ENCODE results near the gene EZR. TPM values are rescaled to one million over a fixed set of nuclear protein-coding genes. Genes with fewer than 3 reads are reported as not detected.
"Not testable (repeated sequence)": the region's sequence is repeated elsewhere in the genome, so short reads cannot be mapped to it uniquely, and the experiment has no call there.

The EZR gene
- total RNA-seq, 3 donors from 2014 or later: 29.1 to 154 (median 59.3) TPM

DNA sequence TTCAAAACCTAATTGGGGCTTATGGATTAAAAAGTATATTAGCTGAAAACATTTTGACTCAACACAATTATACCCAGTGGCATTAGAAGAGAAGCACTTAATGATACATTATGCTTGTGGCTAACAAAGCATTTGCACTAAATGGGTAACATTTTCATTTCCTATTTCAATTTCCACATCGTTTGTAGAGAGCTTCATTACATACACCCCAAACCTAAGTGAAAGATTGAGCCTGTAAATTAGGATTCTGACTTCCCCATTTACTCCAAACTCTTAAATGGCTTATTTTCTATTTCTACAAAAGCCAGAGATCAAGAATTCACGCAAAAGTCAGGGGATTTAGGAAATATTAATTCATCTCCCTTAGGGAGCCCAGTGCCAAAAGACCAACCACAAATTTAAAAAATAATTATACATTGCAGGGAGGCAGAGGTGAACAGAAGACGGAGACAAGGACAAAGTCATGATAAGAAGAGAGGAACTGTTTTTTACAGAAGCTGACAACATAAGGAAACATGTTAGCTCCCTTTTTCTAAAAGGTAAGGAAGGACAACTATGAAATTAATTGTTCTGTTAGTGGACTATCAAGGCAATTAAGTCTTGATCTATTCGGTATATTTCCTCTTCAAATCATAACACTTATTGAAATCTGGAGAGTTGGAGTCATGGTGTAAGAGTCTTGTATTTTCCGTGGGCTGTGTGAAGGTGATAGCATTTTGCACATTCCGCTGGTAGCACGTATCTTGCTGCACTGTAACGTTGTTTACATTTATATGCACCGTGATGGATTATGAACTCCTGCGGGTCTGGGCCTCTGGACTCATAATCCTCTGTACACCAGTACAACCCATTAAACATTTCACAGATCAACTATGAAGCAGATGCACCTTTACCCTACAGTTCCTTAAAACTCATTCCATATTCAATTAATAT lies 24.8 kb upstream of the EZR start:
- DNase-seq (ENCODE audit: low spot score in 2 of 2): no peak
- H3K27ac ChIP-seq: no peak overlapping the region
- no peak overlapping the region for H3K4me3 ChIP-seq
- no peaks in the 10 kb centered on the region for H3K9me3 ChIP-seq
- intact Hi-C loops (cut with DNase I; ENCODE audit: low total_unique reads): no loop called here
- no peaks in the 10 kb centered on the region for H3K36me3 ChIP-seq
- TF ChIP-seq POLR2A (IDR thresholded peaks at IDR 0.05) (no peak), CTCF (IDR thresholded peaks at IDR 0.05) (no peak), POLR2AphosphoS5 (IDR thresholded peaks at IDR 0.05) (no peak)
- no peaks in the 10 kb centered on the region for H3K27me3 ChIP-seq
- no peaks in the 10 kb centered on the region for H3K4me1 ChIP-seq

DNA sequence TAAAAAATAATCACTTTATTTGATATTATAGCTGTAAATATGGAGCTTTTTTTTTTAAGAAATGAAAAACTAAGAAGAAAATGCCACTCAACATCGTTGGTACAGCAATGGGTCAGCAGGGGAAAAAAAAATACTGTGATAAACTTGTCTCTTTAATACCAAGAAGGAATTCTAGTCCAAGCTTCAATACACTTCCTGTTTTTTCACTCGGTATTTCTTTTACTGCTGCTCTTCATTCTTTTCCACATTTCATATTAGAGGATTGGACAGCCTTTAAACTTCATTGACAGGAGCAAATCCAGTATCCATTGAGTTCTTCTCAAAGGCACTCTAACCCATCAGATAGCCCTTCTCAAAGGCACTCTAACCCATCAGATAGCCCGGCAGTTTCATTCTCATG lies 22.2 kb upstream of the EZR start:
- intact Hi-C loops (cut with DNase I; ENCODE audit: low total_unique reads): no loop called here
- Histone ChIP-seq H3K4me1 (no peaks in the 10 kb centered on the region), H3K4me3 (no peak overlapping the region), H3K27ac (no peak overlapping the region), H3K36me3 (no peaks in the 10 kb centered on the region), H3K9me3 (no peaks in the 10 kb centered on the region), H3K27me3 (no peaks in the 10 kb centered on the region)
- TF ChIP-seq CTCF (IDR thresholded peaks at IDR 0.05) (no peak), POLR2AphosphoS5 (IDR thresholded peaks at IDR 0.05) (no peak), POLR2A (IDR thresholded peaks at IDR 0.05) (no peak)
- DNase-seq (ENCODE audit: low spot score in 2 of 2): no peak

DNA sequence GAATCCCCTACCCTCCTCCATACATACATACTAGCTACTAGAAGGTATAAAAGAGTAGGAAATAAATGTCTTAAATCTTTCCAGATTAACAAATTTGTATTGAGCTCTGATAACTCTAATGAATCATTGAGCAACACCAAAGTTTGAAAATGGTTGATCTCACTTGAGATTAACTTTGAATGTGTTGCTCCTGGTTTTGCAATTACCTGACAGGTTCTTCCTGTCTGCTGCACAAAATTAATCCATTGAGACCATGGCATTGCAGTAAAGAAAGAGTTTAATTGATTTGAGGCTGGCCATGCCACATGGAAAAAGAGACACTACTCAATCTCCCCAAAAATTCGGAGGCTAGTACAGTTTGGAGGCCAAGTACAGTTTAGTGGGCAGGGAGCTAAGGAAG lies 21.3 kb upstream of the EZR start:
- TF ChIP-seq POLR2AphosphoS5 (IDR thresholded peaks at IDR 0.05) (no peak), CTCF (IDR thresholded peaks at IDR 0.05) (no peak), POLR2A (IDR thresholded peaks at IDR 0.05) (no peak)
- Histone ChIP-seq H3K27me3 (no peaks in the 10 kb centered on the region), H3K36me3 (no peaks in the 10 kb centered on the region), H3K27ac (no peak overlapping the region), H3K4me3 (no peak overlapping the region), H3K9me3 (no peaks in the 10 kb centered on the region), H3K4me1 (no peaks in the 10 kb centered on the region)
- DNase-seq (ENCODE audit: low spot score in 2 of 2): no peak
- intact Hi-C loops (cut with DNase I; ENCODE audit: low total_unique reads): no loop called here

DNA sequence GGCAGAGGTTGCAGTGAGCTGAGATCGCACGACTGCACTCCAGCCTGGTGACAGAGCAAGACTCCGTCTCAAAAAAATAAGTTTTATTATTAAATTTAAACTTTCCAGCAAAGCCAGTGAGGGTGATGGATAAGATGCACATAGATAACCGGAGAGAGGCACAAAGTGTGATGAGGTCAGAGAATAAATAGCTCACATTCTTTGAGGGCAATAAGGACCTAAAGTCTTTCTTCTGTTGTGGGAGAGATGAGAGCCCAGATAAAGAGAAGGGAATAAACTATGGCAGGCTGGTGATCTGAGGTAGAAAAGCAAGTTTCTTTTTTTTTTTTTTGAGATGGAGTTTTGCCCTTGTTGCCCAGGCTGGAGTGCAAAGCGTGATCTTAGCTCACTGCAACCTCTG lies 20.6 kb upstream of the EZR start:
- Histone ChIP-seq H3K4me3 (no peak overlapping the region), H3K27me3 (no peaks in the 10 kb centered on the region), H3K4me1 (no peaks in the 10 kb centered on the region), H3K36me3 (no peaks in the 10 kb centered on the region), H3K27ac (no peak overlapping the region), H3K9me3 (no peaks in the 10 kb centered on the region)
- intact Hi-C loops (cut with DNase I; ENCODE audit: low total_unique reads): no loop called here
- TF ChIP-seq POLR2AphosphoS5 (IDR thresholded peaks at IDR 0.05): no peak
- DNase-seq (ENCODE audit: low spot score in 2 of 2): no peak

- DNase-seq (ENCODE audit: low spot score in 2 of 2); H3K9me3 ChIP-seq; intact Hi-C loops (cut with DNase I; ENCODE audit: low total_unique reads); H3K36me3 ChIP-seq; H3K4me3 ChIP-seq; H3K27me3 ChIP-seq; H3K4me1 ChIP-seq: not testable (repeated sequence)
- H3K27ac ChIP-seq: peak overlapping the region in 1 of 2 donors; percentile 81
These were observed 19.6 kb upstream of the EZR start for GRCh38 chr6:158838790-158839189.

Measured in breast epithelium (tissue), 4 donors.